ENCODE measurements around the gene CPNE2.

DNA sequence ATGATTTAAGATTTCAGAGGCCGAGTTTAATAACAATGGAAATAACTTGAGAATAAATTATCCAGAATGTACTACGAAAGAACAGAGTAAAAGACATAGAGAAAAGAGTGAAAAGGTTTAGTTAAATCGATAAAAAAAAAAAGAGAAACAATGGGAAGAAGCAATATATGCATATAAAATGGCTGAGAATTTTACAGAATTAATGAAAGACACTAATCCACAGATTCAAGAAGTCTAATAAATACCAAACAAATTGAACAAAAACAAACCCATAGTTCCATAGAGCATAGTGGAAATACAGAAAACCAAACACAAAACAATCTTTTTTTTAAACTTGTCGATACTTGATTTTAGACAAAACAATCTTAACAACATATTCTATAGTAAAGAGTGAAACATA, 91.7 kb downstream of the CPNE2 start:
- TF ChIP-seq, protein P1, sequence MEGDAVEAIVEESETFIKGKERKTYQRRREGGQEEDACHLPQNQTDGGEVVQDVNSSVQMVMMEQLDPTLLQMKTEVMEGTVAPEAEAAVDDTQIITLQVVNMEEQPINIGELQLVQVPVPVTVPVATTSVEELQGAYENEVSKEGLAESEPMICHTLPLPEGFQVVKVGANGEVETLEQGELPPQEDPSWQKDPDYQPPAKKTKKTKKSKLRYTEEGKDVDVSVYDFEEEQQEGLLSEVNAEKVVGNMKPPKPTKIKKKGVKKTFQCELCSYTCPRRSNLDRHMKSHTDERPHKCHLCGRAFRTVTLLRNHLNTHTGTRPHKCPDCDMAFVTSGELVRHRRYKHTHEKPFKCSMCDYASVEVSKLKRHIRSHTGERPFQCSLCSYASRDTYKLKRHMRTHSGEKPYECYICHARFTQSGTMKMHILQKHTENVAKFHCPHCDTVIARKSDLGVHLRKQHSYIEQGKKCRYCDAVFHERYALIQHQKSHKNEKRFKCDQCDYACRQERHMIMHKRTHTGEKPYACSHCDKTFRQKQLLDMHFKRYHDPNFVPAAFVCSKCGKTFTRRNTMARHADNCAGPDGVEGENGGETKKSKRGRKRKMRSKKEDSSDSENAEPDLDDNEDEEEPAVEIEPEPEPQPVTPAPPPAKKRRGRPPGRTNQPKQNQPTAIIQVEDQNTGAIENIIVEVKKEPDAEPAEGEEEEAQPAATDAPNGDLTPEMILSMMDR (conservative IDR thresholded peaks at IDR 0.05): no peak
- no peak for TF ChIP-seq EZH2 (IDR thresholded peaks at IDR 0.05; ENCODE audit: low read depth)
